CD8-positive, alpha-beta memory T cell (primary cell): ENCODE data around the gene WDFY2. TPM values are rescaled to one million over a fixed set of nuclear protein-coding genes. Genes with fewer than 3 reads are reported as not detected.

Experiments used
- CTCF ChIA-PET: fragments of 350-600 bp; sonication (Branson Sonifier 250); formaldehyde crosslinking; loops from one replicate; lab custom pipeline; 2021; ENCODE audit warnings: antibody characterized with exemption; lab: Charles Lee
- POLR2A ChIA-PET: fragments of 350-600 bp; sonication (Branson Sonifier 250); formaldehyde crosslinking; loops from one replicate; lab custom pipeline; 2021; ENCODE audit warnings: antibody characterized with exemption; lab: Charles Lee
- DNase-seq, 5 donors: peaks; one replicate each; pipeline versions ENCODE4 v3.0.0 to v3.0.0-alpha.2; 2020 to 2022; ENCODE audit warnings: mixed read lengths in 1 of 5
- H3K27ac ChIP-seq: one replicate; pipeline ENCODE4 v1.7.0; 2013; ENCODE audit warnings: low read depth, mild to moderate bottlenecking, low read length, moderate library complexity
- H3K27me3 ChIP-seq: 2 replicates; pipeline ENCODE4 v1.7.0; 2013; ENCODE audit warnings: low read length, mild to moderate bottlenecking; ENCODE audit not compliant: insufficient read depth, poor library complexity, severe bottlenecking
- H3K36me3 ChIP-seq: 2 replicates; pipeline ENCODE4 v1.7.0; 2013; ENCODE audit warnings: mild to moderate bottlenecking, low read length, moderate library complexity; ENCODE audit not compliant: insufficient read depth
- H3K4me1 ChIP-seq: 2 replicates; pipeline ENCODE4 v1.7.0; 2013; ENCODE audit warnings: mild to moderate bottlenecking, low read length, moderate library complexity; ENCODE audit not compliant: insufficient read depth
- H3K4me3 ChIP-seq: 2 replicates; pipeline ENCODE4 v1.7.0; 2013; ENCODE audit warnings: mild to moderate bottlenecking, low read length
- H3K9me3 ChIP-seq: 2 replicates; pipeline ENCODE4 v1.7.0; 2013; ENCODE audit warnings: mild to moderate bottlenecking, low read length
- H3K27ac Mint-ChIP-seq, 8 donors: one replicate each; pipeline ENCODE4 v1.8.0; 2020 to 2021; ENCODE audit warnings: mixed read lengths in 8 of 8, mild to moderate bottlenecking in 6 of 8, inconsistent platforms in 3 of 8, moderate library complexity in 3 of 8
- H3K27me3 Mint-ChIP-seq, 2 donors: one replicate each; pipeline ENCODE4 v1.8.0; 2020 to 2021; ENCODE audit warnings: mixed read lengths in 2 of 2, mild to moderate bottlenecking in 1 of 2, moderate library complexity in 1 of 2
- H3K36me3 Mint-ChIP-seq, 3 donors: one replicate each; pipeline ENCODE4 v1.8.0; 2020 to 2021; ENCODE audit warnings: mixed read lengths in 3 of 3, inconsistent platforms in 1 of 3, mild to moderate bottlenecking in 1 of 3
- H3K4me1 Mint-ChIP-seq, 3 donors: one replicate each; pipeline ENCODE4 v1.8.0; 2020 to 2021; ENCODE audit warnings: mixed read lengths in 3 of 3, inconsistent platforms in 1 of 3, mild to moderate bottlenecking in 1 of 3
- H3K4me3 Mint-ChIP-seq, 7 donors: one replicate each; pipeline ENCODE4 v1.8.0; 2020 to 2021; ENCODE audit warnings: mixed read lengths in 7 of 7, mild to moderate bottlenecking in 6 of 7, moderate library complexity in 4 of 7, inconsistent platforms in 2 of 7
- H3K9me3 Mint-ChIP-seq, 5 donors: one replicate each; pipeline ENCODE4 v1.8.0; 2020 to 2022; ENCODE audit warnings: mixed read lengths in 5 of 5, mild to moderate bottlenecking in 3 of 5, moderate library complexity in 2 of 5, inconsistent platforms in 1 of 5
- polyA plus RNA-seq: library from polyadenylated mRNA; unstranded; fragments of 300-500 nt; fragmentation: Illumina TruSeq; gene quantifications from one replicate; pipeline ENCODE4 v1.2.3, GENCODE V29; 2021
- total RNA-seq, 2 experiments: library from RNA; stranded (reverse); gene quantifications; one replicate each; pipeline ENCODE4 v1.2.3, GENCODE V29; 2021

WDFY2 gene
- total and polyA plus RNA-seq, 3 experiments from 2014 or later = 3.9 to 7.1 (median 6.1) TPM

- Mint-ChIP-seq H3K27ac (no peak overlapping the region), H3K36me3 (peaks cover 0 to 3% (median 0%) of the 10 kb centered on the region in 3 donors), H3K9me3 (no peaks in the 10 kb centered on the region), H3K4me1 (peaks cover 26 to 43% (median 34%) of the 10 kb centered on the region in 3 donors), H3K4me3 (no peak overlapping the region), H3K27me3 (peaks cover 0 to 1% of the 10 kb centered on the region in 2 donors)
- ChIA-PET CTCF (no interaction called here), POLR2A (no interaction called here)
- H3K4me1 ChIP-seq = peaks cover 5% of the 10 kb centered on the region
- no peak for DNase-seq
- no peaks in the 10 kb centered on the region for H3K9me3 ChIP-seq
- H3K4me3 ChIP-seq = no peak overlapping the region
- no peaks in the 10 kb centered on the region for H3K27me3 ChIP-seq
- no peak overlapping the region for H3K27ac ChIP-seq
- no peaks in the 10 kb centered on the region for H3K36me3 ChIP-seq
Observed at GRCh38 chr13:51621602-51622001, 37.3 kb downstream of the WDFY2 start.

- H3K9me3 Mint-ChIP-seq = no peaks in the 10 kb centered on the region
- peaks cover 0 to 1% of the 10 kb centered on the region in 2 donors for H3K27me3 Mint-ChIP-seq
- Histone ChIP-seq H3K4me1 (peaks cover 5% of the 10 kb centered on the region), H3K36me3 (no peaks in the 10 kb centered on the region), H3K4me3 (no peak overlapping the region), H3K9me3 (no peaks in the 10 kb centered on the region), H3K27ac (no peak overlapping the region), H3K27me3 (no peaks in the 10 kb centered on the region)
- ChIA-PET POLR2A (interaction anchor here (0.7 kb wide), 2 partner anchors 21 to 23 kb away, joined by 4 read pairs; no protein-coding TSS in a partner anchor), CTCF (no interaction called here)
- H3K4me3 Mint-ChIP-seq = no peak overlapping the region
- H3K4me1 Mint-ChIP-seq = peaks cover 26 to 42% (median 39%) of the 10 kb centered on the region in 3 donors
- peak overlapping the region in 2 of 8 donors; percentile 31 to 60 for H3K27ac Mint-ChIP-seq
- H3K36me3 Mint-ChIP-seq = peaks cover 0 to 3% (median 0%) of the 10 kb centered on the region in 3 donors
- DNase-seq = no peak
Observed at GRCh38 chr13:51623473-51623872, 39.2 kb downstream of the WDFY2 start.

- H3K4me3 ChIP-seq = no peak overlapping the region
- peaks cover 24 to 47% (median 45%) of the 10 kb centered on the region in 3 donors for H3K4me1 Mint-ChIP-seq
- H3K9me3 ChIP-seq = no peaks in the 10 kb centered on the region
- H3K36me3 ChIP-seq = no peaks in the 10 kb centered on the region
- H3K4me3 Mint-ChIP-seq = no peak overlapping the region
- H3K27me3 Mint-ChIP-seq = peaks cover 0 to 1% of the 10 kb centered on the region in 2 donors
- POLR2A ChIA-PET = interaction anchor here (0.7 kb wide), 1 partner anchor 21 kb away, joined by 4 read pairs; no protein-coding TSS in a partner anchor
- CTCF ChIA-PET = no interaction called here
- no peak for DNase-seq
- H3K27ac Mint-ChIP-seq = peak overlapping the region in 2 of 8 donors; percentile 44 to 56
- no peak overlapping the region for H3K27ac ChIP-seq
- no peaks in the 10 kb centered on the region for H3K27me3 ChIP-seq
- H3K4me1 ChIP-seq = peaks cover 5% of the 10 kb centered on the region
- peaks cover 0 to 3% (median 0%) of the 10 kb centered on the region in 3 donors for H3K36me3 Mint-ChIP-seq
- no peaks in the 10 kb centered on the region for H3K9me3 Mint-ChIP-seq
Observed at GRCh38 chr13:51624207-51624606, 39.9 kb downstream of the WDFY2 start.

GRCh38 chr13:51624695-51625345 is 40.6 kb downstream of the WDFY2 start:
- Histone ChIP-seq H3K9me3 (no peaks in the 10 kb centered on the region), H3K4me3 (no peak overlapping the region), H3K36me3 (no peaks in the 10 kb centered on the region), H3K27me3 (no peaks in the 10 kb centered on the region), H3K4me1 (peaks cover 5% of the 10 kb centered on the region), H3K27ac (no peak overlapping the region)
- ChIA-PET POLR2A (no interaction called here), CTCF (no interaction called here)
- no peak overlapping the region for H3K4me3 Mint-ChIP-seq
- DNase-seq = no peak
- no peaks in the 10 kb centered on the region for H3K9me3 Mint-ChIP-seq
- peaks cover 29 to 53% (median 52%) of the 10 kb centered on the region in 3 donors for H3K4me1 Mint-ChIP-seq
- H3K27ac Mint-ChIP-seq = peak overlapping the region in 2 of 8 donors; percentile 44 to 56
- H3K36me3 Mint-ChIP-seq = peaks cover 0 to 3% (median 0%) of the 10 kb centered on the region in 3 donors
- H3K27me3 Mint-ChIP-seq = peaks cover 0 to 1% of the 10 kb centered on the region in 2 donors

- no peaks in the 10 kb centered on the region for H3K9me3 Mint-ChIP-seq
- DNase-seq = no peak
- ChIA-PET CTCF (no interaction called here), POLR2A (interaction anchor here (0.7 kb wide), 1 partner anchor 10 kb away, joined by 3 read pairs; no protein-coding TSS in a partner anchor)
- peak overlapping the region in 3 of 8 donors; percentile 29 to 52 (median 34) for H3K27ac Mint-ChIP-seq
- no peak overlapping the region for H3K27ac ChIP-seq
- no peaks in the 10 kb centered on the region for H3K36me3 ChIP-seq
- H3K4me3 ChIP-seq = no peak overlapping the region
- peaks cover 0 to 2% (median 0%) of the 10 kb centered on the region in 3 donors for H3K36me3 Mint-ChIP-seq
- H3K27me3 Mint-ChIP-seq = no peaks in the 10 kb centered on the region
- peaks cover 30 to 56% (median 51%) of the 10 kb centered on the region in 3 donors for H3K4me1 Mint-ChIP-seq
- peaks cover 5% of the 10 kb centered on the region for H3K4me1 ChIP-seq
- no peaks in the 10 kb centered on the region for H3K27me3 ChIP-seq
- H3K9me3 ChIP-seq = no peaks in the 10 kb centered on the region
- no peak overlapping the region for H3K4me3 Mint-ChIP-seq
Observed at GRCh38 chr13:51625555-51626345, 41.5 kb downstream of the WDFY2 start.

- Histone ChIP-seq H3K4me1 (peaks cover 5% of the 10 kb centered on the region), H3K36me3 (no peaks in the 10 kb centered on the region), H3K9me3 (no peaks in the 10 kb centered on the region), H3K27ac (no peak overlapping the region), H3K27me3 (no peaks in the 10 kb centered on the region), H3K4me3 (no peak overlapping the region)
- H3K27ac Mint-ChIP-seq = no peak overlapping the region
- DNase-seq = no peak
- peaks cover 0 to 2% (median 0%) of the 10 kb centered on the region in 3 donors for H3K36me3 Mint-ChIP-seq
- no peaks in the 10 kb centered on the region for H3K27me3 Mint-ChIP-seq
- H3K4me1 Mint-ChIP-seq = peaks cover 29 to 60% (median 47%) of the 10 kb centered on the region in 3 donors
- no peak overlapping the region for H3K4me3 Mint-ChIP-seq
- POLR2A ChIA-PET = no interaction called here
- CTCF ChIA-PET = no interaction called here
- H3K9me3 Mint-ChIP-seq = no peaks in the 10 kb centered on the region
Observed at GRCh38 chr13:51626749-51627148, 42.5 kb downstream of the WDFY2 start.

GRCh38 chr13:51628059-51628852 is 44.0 kb downstream of the WDFY2 start:
- Histone ChIP-seq H3K9me3 (no peaks in the 10 kb centered on the region), H3K27me3 (no peaks in the 10 kb centered on the region), H3K4me1 (peaks cover 4% of the 10 kb centered on the region), H3K4me3 (no peak overlapping the region), H3K27ac (no peak overlapping the region), H3K36me3 (no peaks in the 10 kb centered on the region)
- DNase-seq = no peak
- Mint-ChIP-seq H3K27me3 (no peaks in the 10 kb centered on the region), H3K27ac (peak overlapping the region in 2 of 8 donors; percentile 63 to 70), H3K9me3 (no peaks in the 10 kb centered on the region), H3K4me3 (no peak overlapping the region), H3K36me3 (peaks cover 0 to 2% (median 0%) of the 10 kb centered on the region in 3 donors), H3K4me1 (peaks cover 28 to 63% (median 44%) of the 10 kb centered on the region in 3 donors)
- POLR2A ChIA-PET = no interaction called here
- CTCF ChIA-PET = no interaction called here
